ENCODE data around the gene VMO1.

VMO1 gene

GRCh38 chr17:4780325-4780955 is 5.7 kb downstream of the VMO1 start:
- Histone ChIP-seq H3K4me1 (peaks cover 0 to 5% (median 5%) of the 10 kb centered on the region in 4 donors), H3K27me3 (peaks cover 0 to 75% of the 10 kb centered on the region in 2 donors), H3K9me3 (no peaks in the 10 kb centered on the region), H3K4me3 (no peak overlapping the region), H3K27ac (no peak overlapping the region), H3K36me3 (no peaks in the 10 kb centered on the region)
- TF ChIP-seq CTCF (IDR thresholded peaks at IDR 0.05): no peak
- no peak for DNase-seq
- intact Hi-C loops (cut with DNase I; ENCODE audit: low total_unique reads): no loop called here

- no peaks in the 10 kb centered on the region for H3K36me3 ChIP-seq
- peaks cover 0 to 60% of the 10 kb centered on the region in 2 donors for H3K27me3 ChIP-seq
- H3K4me1 ChIP-seq: no peaks in the 10 kb centered on the region
- H3K27ac ChIP-seq: no peak overlapping the region
- no peak for TF ChIP-seq CTCF (IDR thresholded peaks at IDR 0.05)
- intact Hi-C loops (cut with DNase I; ENCODE audit: low total_unique reads): no loop called here
- no peaks in the 10 kb centered on the region for H3K9me3 ChIP-seq
- no peak for DNase-seq
- no peak overlapping the region for H3K4me3 ChIP-seq
These were observed 8.0 kb downstream of the VMO1 start for GRCh38 chr17:4777969-4778760.

- H3K4me3 ChIP-seq: no peak overlapping the region
These were observed 13.9 kb downstream of the VMO1 start for GRCh38 chr17:4772235-4772613.

GRCh38 chr17:4771519-4772234 is 14.5 kb downstream of the VMO1 start, which contains the start of gene TM4SF5:
Gene TM4SF5 (plus strand): TSS chr17:4771886. CDS start chr17:4771923, 37 bp downstream.
- Histone ChIP-seq H3K27me3 (peaks cover 0 to 24% of the 10 kb centered on the region in 2 donors), H3K4me3 (no peak within 1 kb of the TSS), H3K4me1 (no peaks in the 10 kb centered on the region), H3K9me3 (no peaks in the 10 kb centered on the region), H3K27ac (no peak within 1 kb of the TSS), H3K36me3 (no peaks in the 10 kb centered on the region)
- DNase-seq: no peak
- no peak for TF ChIP-seq CTCF (IDR thresholded peaks at IDR 0.05)
- intact Hi-C loops (cut with DNase I; ENCODE audit: low total_unique reads): no loop called here

More at GRCh38 chr17:4772235-4772613, 13.9 kb downstream of the VMO1 start:
- Histone ChIP-seq H3K36me3 (no peaks in the 10 kb centered on the region), H3K27ac (no peak overlapping the region), H3K4me1 (no peaks in the 10 kb centered on the region), H3K27me3 (peaks cover 0 to 27% of the 10 kb centered on the region in 2 donors), H3K9me3 (no peaks in the 10 kb centered on the region)
- TF ChIP-seq CTCF (IDR thresholded peaks at IDR 0.05): no peak
- intact Hi-C loops (cut with DNase I; ENCODE audit: low total_unique reads): no loop called here
- no peak for DNase-seq

GRCh38 chr17:4769628-4770027 is 16.5 kb downstream of the VMO1 start:
- no peaks in the 10 kb centered on the region for H3K36me3 ChIP-seq
- H3K9me3 ChIP-seq: no peaks in the 10 kb centered on the region
- no peak overlapping the region for H3K4me3 ChIP-seq
- no peak for TF ChIP-seq CTCF (IDR thresholded peaks at IDR 0.05)
- intact Hi-C loops (cut with DNase I; ENCODE audit: low total_unique reads): no loop called here
- H3K4me1 ChIP-seq: no peaks in the 10 kb centered on the region
- peaks cover 0 to 21% of the 10 kb centered on the region in 2 donors for H3K27me3 ChIP-seq
- DNase-seq: no peak
- no peak overlapping the region for H3K27ac ChIP-seq
